Endothelial cell of umbilical vein (primary cell): ENCODE results near the gene TMPRSS12. TPM values are rescaled to one million over a fixed set of nuclear protein-coding genes. Genes with fewer than 3 reads are reported as not detected.

Experiments used
- BruUV-seq: library from RNA; stranded (reverse); fragments of 400-500 nt; replicated peaks from 2 replicates; lab custom pipeline; 2021; lab: Mats Ljungman, UMichigan
- CTCF ChIA-PET: fragments of 300-600, 350-600 bp; sonication (Branson Sonifier 250); formaldehyde crosslinking; loops from one replicate; lab custom pipeline; 2021; ENCODE audit warnings: antibody characterized with exemption, inconsistent platforms; lab: Charles Lee
- POLR2A ChIA-PET: fragments of 300-600, 350-600 bp; sonication (Branson Sonifier 250); formaldehyde crosslinking; loops from one replicate; lab custom pipeline; 2021; ENCODE audit warnings: antibody characterized with exemption, inconsistent platforms; lab: Charles Lee
- DNase-seq: peaks from one replicate; pipeline ENCODE4 v3.0.0-alpha.2; 2011; ENCODE audit warnings: low read depth, low spot score
- FAIRE-seq: peaks from 2 replicates; lab custom pipeline; 2011; peaks lifted over from hg19 to GRCh38; lab: Jason Lieb, UNC
- H2AFZ ChIP-seq: 2 replicates; pipeline ENCODE4 v1.6.0; 2012; ENCODE audit warnings: low read depth, low read length, control low read depth, inconsistent platforms
- H3K27ac ChIP-seq: 2 replicates; pipeline ENCODE4 v1.5.1; 2011; ENCODE audit warnings: low read depth, mild to moderate bottlenecking, control low read depth, low read length, moderate library complexity; ENCODE audit not compliant: insufficient read depth
- H3K27me3 ChIP-seq, 2 experiments: 2 replicates each; pipeline versions ENCODE4 v1.6.0 to v1.6.1; 2011; ENCODE audit warnings: low read length in 2 of 2, mixed read lengths in 1 of 2; ENCODE audit not compliant: control insufficient read depth in 2 of 2, insufficient read depth in 2 of 2
- H3K36me3 ChIP-seq, 2 experiments: 2 replicates in 1 of 2; 3 replicates in 1 of 2; pipeline ENCODE4 v1.5.1; 2011; ENCODE audit warnings: low read length in 2 of 2, mild to moderate bottlenecking in 1 of 2, moderate library complexity in 1 of 2; ENCODE audit not compliant: control insufficient read depth in 2 of 2, insufficient read depth in 2 of 2; ENCODE audit errors: extremely low read depth in 1 of 2
- H3K4me1 ChIP-seq: 3 replicates; pipeline ENCODE4 v1.5.1; 2011; ENCODE audit warnings: mild to moderate bottlenecking, low read length; ENCODE audit not compliant: control insufficient read depth, insufficient read depth; ENCODE audit errors: extremely low read depth
- H3K4me2 ChIP-seq: 2 replicates; pipeline ENCODE4 v1.6.1; 2011; ENCODE audit warnings: low read length, control low read depth, mixed read lengths; ENCODE audit not compliant: insufficient read depth
- H3K4me3 ChIP-seq, 3 experiments: fragments of 200-600 bp in 1 of 3; sonication (generic), shearing (Covaris generic) in 1 of 3; replicated peaks in 1 of 3; 2 replicates each; pipeline ENCODE4 v1.5.1; 2011 to 2016; ENCODE audit warnings: control low read depth in 3 of 3, low read length in 3 of 3, mild to moderate bottlenecking in 2 of 3, inconsistent platforms in 1 of 3, low read depth in 1 of 3, moderate library complexity in 1 of 3; ENCODE audit not compliant: insufficient read depth in 1 of 3
- H3K79me2 ChIP-seq: 2 replicates; pipeline ENCODE4 v1.6.0; 2012; ENCODE audit warnings: low read length, inconsistent platforms; ENCODE audit not compliant: control insufficient read depth, insufficient read depth
- H3K9ac ChIP-seq: replicated peaks from 2 replicates; pipeline ENCODE3; 2011; ENCODE audit warnings: low read length, control low read depth; ENCODE audit not compliant: insufficient read depth; ENCODE audit errors: extremely low read depth
- H3K9me1 ChIP-seq: replicated peaks from 3 replicates; pipeline ENCODE4 v1.6.0; 2011; ENCODE audit warnings: mild to moderate bottlenecking, low read length; ENCODE audit not compliant: control insufficient read depth, insufficient read depth; ENCODE audit errors: extremely low read depth
- H3K9me3 ChIP-seq: replicated peaks from 2 replicates; pipeline ENCODE4 v1.5.1; 2012; ENCODE audit warnings: low read length, inconsistent platforms; ENCODE audit not compliant: control insufficient read depth, insufficient read depth
- H4K20me1 ChIP-seq: replicated peaks from 2 replicates; pipeline ENCODE3; 2011; ENCODE audit warnings: mild to moderate bottlenecking, low read length; ENCODE audit not compliant: control insufficient read depth, insufficient read depth; ENCODE audit errors: extremely low read depth
- CTCF ChIP-seq, 2 donors: IDR thresholded peaks; 1 replicate in 1 of 2; 2 replicates in 1 of 2; pipeline ENCODE4 v1.5.1; 2011; ENCODE audit warnings: low read length in 2 of 2, mild to moderate bottlenecking in 2 of 2, moderate library complexity in 2 of 2, control low read depth in 1 of 2, inconsistent platforms in 1 of 2, low read depth in 1 of 2; ENCODE audit not compliant: insufficient read depth in 1 of 2; ENCODE audit errors: extremely low read depth in 1 of 2
- EZH2 ChIP-seq: IDR thresholded peaks from 2 replicates; pipeline ENCODE4 v1.6.1; 2012; ENCODE audit warnings: borderline replicate concordance, low read depth, mild to moderate bottlenecking, moderate library complexity, low read length, inconsistent platforms; ENCODE audit not compliant: severe bottlenecking
- FOS ChIP-seq: IDR thresholded peaks from 2 replicates; pipeline ENCODE4 v1.6.1; 2011; ENCODE audit warnings: mild to moderate bottlenecking, low read length, moderate library complexity, borderline replicate concordance; ENCODE audit not compliant: insufficient read depth
- GATA2 ChIP-seq: IDR thresholded peaks from 2 replicates; pipeline ENCODE4 v1.7.0; 2011; ENCODE audit warnings: low read depth, mild to moderate bottlenecking, moderate library complexity, mixed read lengths, low read length; ENCODE audit not compliant: insufficient read length, insufficient read depth
- JUN ChIP-seq: IDR thresholded peaks from 2 replicates; pipeline ENCODE4 v1.6.1; 2011; ENCODE audit warnings: borderline replicate concordance, low read depth; ENCODE audit not compliant: insufficient read length, insufficient read depth
- MAX ChIP-seq: IDR thresholded peaks from 2 replicates; pipeline ENCODE4 v1.6.1; 2011; ENCODE audit not compliant: insufficient read depth, insufficient read length
- MYC ChIP-seq: IDR thresholded peaks from one replicate; pipeline ENCODE4 v1.6.1; 2011; ENCODE audit warnings: mild to moderate bottlenecking, low read depth, low read length
- POLR2A ChIP-seq: IDR thresholded peaks from 2 replicates; pipeline ENCODE4 v1.6.1; 2012; ENCODE audit warnings: low read depth, mild to moderate bottlenecking, control low read depth, low read length
- POLR2AphosphoS5 ChIP-seq: IDR thresholded peaks from 2 replicates; pipeline ENCODE4 v1.6.1; 2012; ENCODE audit warnings: low read depth, mild to moderate bottlenecking, control low read depth, low read length, moderate library complexity; ENCODE audit not compliant: insufficient read depth
- dilution Hi-C: fragments of 300-500 bp; cut with MboI; formaldehyde crosslinking; loops from one replicate; pipeline ENCODE4 v1.15.0; 2019; ENCODE audit warnings: low sequenced_read_pairs; ENCODE audit not compliant: extremely low pct_ligation_motif_present
- intact Hi-C: fragments of 100-400 bp; cut with micrococcal nuclease; formaldehyde crosslinking; loops from one replicate; pipeline ENCODE4 v1.10.0; 2022
- polyA plus RNA-seq, 4 experiments: library from polyadenylated mRNA; depleted of rRNA in 3 of 4; stranded (reverse) in 3 of 4; unstranded in 1 of 4; fragments of >200 nt; gene quantifications; 2 replicates each; pipeline versions ENCODE4 v1.2.1 to v1.2.3, GENCODE V29; 2011 to 2012; ENCODE audit warnings: missing spikeins in 1 of 4
- small RNA-seq: library from RNA; depleted of rRNA; stranded (forward); fragments of <200 nt; gene quantifications from one replicate; pipeline ENCODE3, GENCODE V24; 2012; ENCODE audit warnings: low replicate concordance, low read depth; ENCODE audit not compliant: insufficient read depth, insufficient read length
- total RNA-seq: library from RNA; stranded (reverse); gene quantifications from 2 replicates; pipeline ENCODE4 v1.2.3, GENCODE V29; 2021

TMPRSS12 gene
- total and polyA plus RNA-seq, 2 donors (not counting 3 experiments of a cell fraction or from before 2014, with no cell fraction given), result not detected

- Histone ChIP-seq H3K79me2 (no peaks in the 10 kb centered on the region), H4K20me1 (no peaks in the 10 kb centered on the region), H3K27me3 (no peaks in the 10 kb centered on the region), H3K36me3 (no peaks in the 10 kb centered on the region), H3K4me2 (no peak overlapping the region), H3K4me1 (no peaks in the 10 kb centered on the region), H3K9me3 (no peaks in the 10 kb centered on the region), H2AFZ (no peak overlapping the region), H3K4me3 (no peak overlapping the region), H3K9ac (no peak overlapping the region), H3K9me1 (no peaks in the 10 kb centered on the region), H3K27ac (no peak overlapping the region)
- dilution Hi-C loops, result no loop called here
- no TSS peak for BruUV-seq
- DNase-seq (no peak), FAIRE-seq (no peak)
- CTCF ChIA-PET, result no interaction called here
- TF ChIP-seq POLR2A (no peak), GATA2 (no peak), EZH2 (no peak), JUN (no peak), MYC (no peak), MAX (no peak), CTCF (IDR thresholded peaks at IDR 0.05; ENCODE audit: extremely low read depth in 1 of 2, insufficient read depth in 1 of 2, low read depth in 1 of 2, low read length in 2 of 2) (no peak), POLR2AphosphoS5 (no peak), FOS (no peak)
- intact Hi-C loops, result no loop called here
- POLR2A ChIA-PET, result no interaction called here
Observed at GRCh38 chr12:50936821-50937530, 94.2 kb downstream of the TMPRSS12 start.

Small RNAs within 50 kb of the gene (small RNA-seq; reads per million reads assigned to genes)
- not detected for gene AC013244.2
- gene RN7SL519P, result not detected

Other genes starting within 250 kb of the TMPRSS12 start
- 26.7 and 26.9 TPM in 2 replicates for gene ATF1, start 78.8 kb upstream of the TMPRSS12 start, total RNA-seq
- gene ATF1, start 78.8 kb upstream of the TMPRSS12 start, polyA plus RNA-seq, result 14.5 and 19.4 TPM in 2 replicates
- gene HIGD1C, start 109.6 kb downstream of the TMPRSS12 start, total RNA-seq, result not detected in 2 replicates
- not detected in 2 replicates for gene HIGD1C, start 109.6 kb downstream of the TMPRSS12 start, polyA plus RNA-seq
- gene SLC11A2, start 183.5 kb downstream of the TMPRSS12 start, total RNA-seq, result 41.1 and 56.4 TPM in 2 replicates
- gene SLC11A2, start 183.5 kb downstream of the TMPRSS12 start, polyA plus RNA-seq, result 42.3 and 47.5 TPM in 2 replicates
- gene LETMD1, start 205.4 kb downstream of the TMPRSS12 start, total RNA-seq, result 33.8 and 38.9 TPM in 2 replicates
- 43.4 and 47.7 TPM in 2 replicates for gene LETMD1, start 205.4 kb downstream of the TMPRSS12 start, polyA plus RNA-seq
- 42.1 and 49.7 TPM in 2 replicates for gene CSRNP2, start 240.7 kb downstream of the TMPRSS12 start, total RNA-seq
- gene CSRNP2, start 240.7 kb downstream of the TMPRSS12 start, polyA plus RNA-seq, result 23.3 and 24.2 TPM in 2 replicates